K562 treated with DMSO at 1 percent for 4 hours (cell line): ENCODE measurements around the gene HK3. TPM values are rescaled to one million over a fixed set of nuclear protein-coding genes. Genes with fewer than 3 reads are reported as not detected.

Experiments
- total RNA-seq: library from RNA; unstranded; fragments of 300-600 nt; gene quantifications from 2 replicates; pipeline ENCODE4 v1.2.3, GENCODE V29; 2022; ENCODE audit not compliant: insufficient read depth

HK3 gene
- not detected in 2 replicates for total RNA-seq

DNA sequence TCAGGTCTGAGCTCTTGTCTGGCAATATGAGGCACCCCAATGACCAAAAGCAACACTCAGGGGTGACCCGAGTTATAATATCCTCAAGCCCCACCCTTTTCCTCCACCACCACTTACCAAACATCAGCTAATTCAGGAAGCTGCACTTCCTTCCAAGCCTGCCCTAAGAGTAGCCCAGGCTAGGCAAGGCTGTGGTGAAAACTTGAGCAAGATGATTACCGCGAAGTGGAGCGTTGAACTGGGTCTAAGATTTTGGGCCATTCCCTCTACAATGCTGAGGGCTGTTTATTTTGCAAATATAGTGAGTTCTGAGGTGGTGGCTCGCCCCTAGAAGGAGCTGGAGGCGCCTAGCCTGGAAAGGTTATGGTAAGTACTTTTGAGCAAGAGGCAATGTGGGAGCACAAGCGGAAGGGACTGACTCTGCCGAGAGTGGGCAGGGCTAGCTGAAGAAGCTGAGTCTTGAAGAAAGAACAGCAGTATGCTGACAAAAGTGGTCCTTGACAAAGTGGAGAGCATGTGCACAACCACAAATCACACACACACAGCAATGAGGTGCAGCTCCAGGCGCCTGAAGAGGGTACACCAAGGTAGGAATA lies at the start of gene HK3:
TSS of gene HK3 (minus strand) at position 51 of the 596 bp plus-strand sequence. CDS start 3,187 bp downstream, outside the sequence.

Other genes with a start within 250 kb of the HK3 start
- gene UNC5A, start 88.8 kb downstream of the HK3 start, total RNA-seq = not detected in 2 replicates
- 23.4 and 25.2 TPM in 2 replicates for gene UIMC1, start 107.4 kb upstream of the HK3 start, total RNA-seq
- 14.8 and 23.0 TPM in 2 replicates for gene ZNF346, start 123.3 kb upstream of the HK3 start, total RNA-seq
- 7.3 and 9.4 TPM in 2 replicates for gene FGFR4, start 187.6 kb upstream of the HK3 start, total RNA-seq
- 10.2 and 13.0 TPM in 2 replicates for gene NSD1, start 234.4 kb upstream of the HK3 start, total RNA-seq